Heart right ventricle (tissue), 16 donors: ENCODE measurements around the gene RLF. TPM values are rescaled to one million over a fixed set of nuclear protein-coding genes. Genes with fewer than 3 reads are reported as not detected.
A peak's percentile ranks its signal among the peaks of the same experiment; 100 is the strongest.

Experiments
- ATAC-seq, 8 donors: fragments of 200-7000 bp; cut with Tn5 transposase; one replicate each; pipeline ENCODE4 v1.9.1; 2020; ENCODE audit warnings: mild to moderate bottlenecking in 8 of 8, moderate library complexity in 8 of 8, moderate number of reproducible peaks in 1 of 8
- DNase-seq, 2 donors: peaks; one replicate each; pipeline ENCODE4 v3.0.0-alpha.2; 2020
- H3K27ac ChIP-seq, 10 donors: fragments of 200-600 bp; sonication (generic) in 2 of 10; one replicate each; pipeline versions ENCODE4 v1.5.0 to v1.8.0; 2020 to 2022; ENCODE audit warnings: mild to moderate bottlenecking in 3 of 10
- H3K27me3 ChIP-seq, 7 donors: fragments of 200-600 bp; one replicate each; pipeline ENCODE4 v1.8.0; 2021 to 2022; ENCODE audit warnings: mild to moderate bottlenecking in 2 of 7
- H3K36me3 ChIP-seq, 9 donors: fragments of 200-600 bp; sonication (generic) in 1 of 9; one replicate each; pipeline versions ENCODE4 v1.5.0 to v1.8.0; 2020 to 2022; ENCODE audit warnings: mild to moderate bottlenecking in 2 of 9
- H3K4me1 ChIP-seq, 9 donors: fragments of 200-600 bp; sonication (generic) in 1 of 9; one replicate each; pipeline versions ENCODE4 v1.5.0 to v1.8.0; 2020 to 2022; ENCODE audit warnings: mild to moderate bottlenecking in 4 of 9
- H3K4me3 ChIP-seq, 10 donors: fragments of 200-600 bp; sonication (generic) in 2 of 10; one replicate each; pipeline versions ENCODE4 v1.5.0 to v1.8.0; 2020 to 2022; ENCODE audit warnings: mild to moderate bottlenecking in 7 of 10, moderate library complexity in 2 of 10
- H3K9me3 ChIP-seq, 11 donors: fragments of 200-600 bp in 10 of 11; sonication (generic) in 2 of 11; one replicate each; pipeline versions ENCODE4 v1.5.0 to v1.8.0; 2013 to 2022; ENCODE audit warnings: mild to moderate bottlenecking in 2 of 11, control low read depth in 1 of 11, moderate library complexity in 1 of 11
- CTCF ChIP-seq, 9 donors: fragments of 200-600 bp; sonication (generic) in 2 of 9; IDR thresholded peaks; one replicate each; pipeline versions ENCODE4 v1.5.0 to v1.8.0; 2021 to 2022; ENCODE audit warnings: antibody characterized with exemption in 9 of 9, mild to moderate bottlenecking in 5 of 9, moderate library complexity in 1 of 9
- WGBS, 2 donors: extraction: QIAGEN DNeasy Blood & Tissue Kit; methylation state at CpG; one replicate each; pipeline ENCODE4 v1.1.7; 2013; ENCODE audit warnings: inconsistent platforms in 1 of 2; 5-methylcytosine and 5-hydroxymethylcytosine counted together
- intact Hi-C, 10 donors: fragments of 100-400 bp; cut with DNase I; formaldehyde crosslinking; loops; one replicate each; pipeline versions ENCODE4 v1.11.1 to v1.14.2; 2022
- polyA plus RNA-seq, 2 donors: library from polyadenylated mRNA; stranded (reverse); fragments of 200-250 nt; gene quantifications; one replicate each; pipeline ENCODE4 v1.2.3, GENCODE V29; 2013
- total RNA-seq, 10 donors: library from RNA; stranded (reverse); fragmentation: NEBNext Ultra II Directional in 3 of 10; extraction: Animal tissue kit (Norgen Biotek cat#: 25700) in 3 of 10; gene quantifications; one replicate each; pipeline versions ENCODE4 v1.2.1 to v1.2.4, GENCODE V29; 2021 to 2023
- donor health status: Arrhythmogenic right ventricular cardiomyopathy.
- donor health status: ischemic (EF 13 %, LVEDD 7.1; RV severe dilation, severe dysfunction).
- donor health status: healthy with polysubstance abuse.
- donor health status: DM: no; HTN: yes; CAD: no.
- donor health status: DM: no; HTN: no; CAD: no.
- donor health status: ischemic (EF 25% LVEDD 6.9; RV normal size, moderate dysfunction).
- donor health status: ischemic (EF 25% LVEDD 5.7; RV mildly dilated, moderate dysfunction).
- donor health status: healthy.
- donor health status: DM: yes; HTN: yes; CAD: no.
- donor health status: Ischemic cardiomyopathy.
- donor health status: ischemic (EF 35%, LVEDD 5.7; RV mildly dilated, moderate dysfunction).
- donor health status: nonischemic (EF 11% LVEDD 7.7; RV severe dilation, severe dysfunction).
- donor health status: DM: yes; HTN: yes; CAD: no.
- donor health status: PGD.
- donor health status: ischemic (EF 29% LVEDD 5.4; RV normal size, mild dysfunction).
- donor health status: nonischemic (EF 23%, LVEDD 6.1; RV moderate dilation, normal function).

The RLF gene
- total and polyA plus RNA-seq, 12 donors, result 3.8 to 17.3 (median 12.4) TPM

GRCh38 chr1:40256401-40257084 is 95.4 kb downstream of the RLF start:
- no peaks in the 10 kb centered on the region for H3K9me3 ChIP-seq
- H3K36me3 ChIP-seq, result peaks cover 0 to 21% (median 14%) of the 10 kb centered on the region in 9 donors
- peaks cover 0 to 49% (median 36%) of the 10 kb centered on the region in 9 donors for H3K4me1 ChIP-seq
- no peak for TF ChIP-seq CTCF (IDR thresholded peaks at IDR 0.05)
- peak overlapping the region in 7 of 10 donors; percentile 86 to 98 (median 92) for H3K27ac ChIP-seq
- no peak for DNase-seq
- no peak for ATAC-seq
- no peaks in the 10 kb centered on the region for H3K27me3 ChIP-seq
- H3K4me3 ChIP-seq, result peak overlapping the region in 9 of 10 donors; percentile 71 to 100 (median 93)
- intact Hi-C loops, result loop anchor here in 3 of 10 donors (2.0 to 10.0 kb wide), 3 partner anchors 72 to 96 kb away; partner anchors contain the start of gene RLF (in 3 of the 3)
- WGBS, 2 donors, result 72 to 73% methylated on average over 6 of the region's 6 CpGs

- Histone ChIP-seq H3K9me3 (no peaks in the 10 kb centered on the region), H3K4me3 (peak overlapping the region; percentile 71 to 100 (median 93)), H3K27ac (peak overlapping the region; percentile 80 to 98 (median 90)), H3K27me3 (no peaks in the 10 kb centered on the region), H3K4me1 (peaks cover 0 to 55% (median 36%) of the 10 kb centered on the region in 9 donors), H3K36me3 (peaks cover 0 to 29% (median 21%) of the 10 kb centered on the region in 9 donors)
- ATAC-seq, result peak; percentile 1 to 20 (median 6)
- DNase-seq, result no peak
- intact Hi-C loops, result loop anchor here in 3 of 10 donors (2.0 to 10.0 kb wide), 3 partner anchors 72 to 96 kb away; partner anchors contain the start of gene RLF (in 3 of the 3)
- no peak for TF ChIP-seq CTCF (IDR thresholded peaks at IDR 0.05)
- WGBS, 2 donors, result 0% methylated on average over 16 of the region's 16 CpGs
These were observed 96.1 kb downstream of the RLF start for GRCh38 chr1:40257313-40257687.

GRCh38 chr1:40257688-40258444 is 96.7 kb downstream of the RLF start, which contains the start of gene ZMPSTE24:
TSS of gene ZMPSTE24 (plus strand) at chr1:40258236. CDS start at chr1:40258272, 36 bp downstream.
- 0 to 1% methylated on average over 48 of the region's 48 CpGs for WGBS, 2 donors
- H3K9me3 ChIP-seq, result no peaks in the 10 kb centered on the region
- ATAC-seq (peak; percentile 99 to 100 (median 100)), DNase-seq (peak; percentile 93 to 98)
- H3K27me3 ChIP-seq, result no peaks in the 10 kb centered on the region
- peak within 1 kb of the TSS; percentile 80 to 98 (median 90) for H3K27ac ChIP-seq
- H3K36me3 ChIP-seq, result peaks cover 0 to 34% (median 25%) of the 10 kb centered on the region in 9 donors
- H3K4me1 ChIP-seq, result peaks cover 0 to 61% (median 37%) of the 10 kb centered on the region in 9 donors
- peak within 1 kb of the TSS; percentile 71 to 100 (median 93) for H3K4me3 ChIP-seq
- TF ChIP-seq CTCF (IDR thresholded peaks at IDR 0.05), result no peak
- intact Hi-C loops, result loop anchor here in 3 of 10 donors (2.0 to 10.0 kb wide), 3 partner anchors 73 to 97 kb away; partner anchors contain the start of gene RLF (in 3 of the 3)

- Histone ChIP-seq H3K4me3 (peak overlapping the region; percentile 71 to 100 (median 93)), H3K27me3 (no peaks in the 10 kb centered on the region), H3K9me3 (no peaks in the 10 kb centered on the region), H3K36me3 (peaks cover 0 to 40% (median 25%) of the 10 kb centered on the region in 9 donors), H3K4me1 (peaks cover 0 to 66% (median 41%) of the 10 kb centered on the region in 9 donors), H3K27ac (peak overlapping the region in 9 of 10 donors; percentile 86 to 98 (median 91))
- ATAC-seq, result peak in 1 of 8 donors; percentile 1
- no peak for TF ChIP-seq CTCF (IDR thresholded peaks at IDR 0.05)
- WGBS, 2 donors, result 0% methylated on average over 10 of the region's 10 CpGs
- DNase-seq, result no peak
- intact Hi-C loops, result loop anchor here in 2 of 10 donors (5.0 to 10.0 kb wide), 2 partner anchors 74 to 96 kb away; partner anchors contain the start of gene RLF (in 2 of the 2)
These were observed 97.2 kb downstream of the RLF start for GRCh38 chr1:40258445-40258769.
